ENCODE data around the gene SPRED2. TPM values are rescaled to one million over a fixed set of nuclear protein-coding genes. Genes with fewer than 3 reads are reported as not detected.
A peak's percentile ranks its signal among the peaks of the same experiment; 100 is the strongest.

SPRED2 gene
- polyA plus RNA-seq, 2 of the 4 experiments (the other 2 are of a cell fraction) = 20.6 to 29.3 TPM

GRCh38 chr2:65296971-65297370, 135.4 kb downstream of the SPRED2 start:
- Histone ChIP-seq H3K4me2 (no peak overlapping the region), H3K4me1 (peaks cover 32% of the 10 kb centered on the region), H3K27ac (no peak overlapping the region), H3K9me3 (no peaks in the 10 kb centered on the region), H3K4me3 (no peak overlapping the region)
- no peak for TF ChIP-seq HOXB5 (CRISPR knock-in tag; IDR thresholded peaks at IDR 0.05)
- TF ChIP-seq KDM1A (IDR thresholded peaks at IDR 0.05; ENCODE audit: low read depth) = peak; percentile 78; the same call in 1 of the 2 replicates
- FAIRE-seq (no peak), ATAC-seq (no peak), DNase-seq (ENCODE audit: low read depth in 1 of 2, low spot score in 1 of 2) (no peak)
- ChIA-PET POLR2A (no interaction called here), CTCF (interaction anchor here (0.9 to 4.3 kb wide), 6 partner anchors 14 to 279 kb away, joined by 3 to 21 read pairs (median 6); no protein-coding TSS in a partner anchor)
- 91% methylated on average over 7 of the region's 7 CpGs for WGBS (ENCODE audit: missing lambda C conversion rate)

GRCh38 chr2:65294701-65295100, 137.7 kb downstream of the SPRED2 start:
- DNase-seq (ENCODE audit: low read depth in 1 of 2, low spot score in 1 of 2) (no peak), ATAC-seq (no peak), FAIRE-seq (no peak)
- CTCF ChIA-PET = interaction anchor here (1.0 to 2.8 kb wide), 3 partner anchors 14 to 260 kb away, joined by 4 to 14 read pairs (median 6); no protein-coding TSS in a partner anchor
- TF ChIP-seq CBX2 (IDR thresholded peaks at IDR 0.05; ENCODE audit: borderline replicate concordance, low read depth) = no peak
- no peak for TF ChIP-seq NR3C1 (IDR thresholded peaks at IDR 0.05)
- no peak for TF ChIP-seq HOXA7 (CRISPR knock-in tag; IDR thresholded peaks at IDR 0.05)
- TF ChIP-seq KDM5A (IDR thresholded peaks at IDR 0.05) = no peak
- TF ChIP-seq PHF8 (IDR thresholded peaks at IDR 0.05; ENCODE audit: borderline replicate concordance, low read depth) = no peak
- TF ChIP-seq RFX5 (IDR thresholded peaks at IDR 0.05) = no peak
- TF ChIP-seq ATOH8 (CRISPR knock-in tag; IDR thresholded peaks at IDR 0.05; ENCODE audit: low read depth) = no peak
- no peak for TF ChIP-seq REST (IDR thresholded peaks at IDR 0.05)
- no peak for TF ChIP-seq BCL3 (IDR thresholded peaks at IDR 0.05)
- no peak for TF ChIP-seq CTCF (IDR thresholded peaks at IDR 0.05)
- TF ChIP-seq EP300 (IDR thresholded peaks at IDR 0.05) = no peak
- TF ChIP-seq TP53 (CRISPR knock-in tag; IDR thresholded peaks at IDR 0.05) = no peak
- no peak for TF ChIP-seq ZNF302 (CRISPR knock-in tag; IDR thresholded peaks at IDR 0.05)
- TF ChIP-seq RCOR1 (IDR thresholded peaks at IDR 0.05; ENCODE audit: low read depth, low read length) = no peak
- no peak for TF ChIP-seq ESRRA (IDR thresholded peaks at IDR 0.05; ENCODE audit: borderline replicate concordance, low read length)
- no peak for TF ChIP-seq JUNB (IDR thresholded peaks at IDR 0.05)
- no peak for TF ChIP-seq RARB (CRISPR knock-in tag; IDR thresholded peaks at IDR 0.05)
- TF ChIP-seq FOXS1 (CRISPR knock-in tag; IDR thresholded peaks at IDR 0.05) = no peak
- Histone ChIP-seq H3K4me3 (no peak overlapping the region), H3K4me2 (no peak overlapping the region), H3K4me1 (peaks cover 9% of the 10 kb centered on the region), H3K27ac (no peak overlapping the region), H3K9me3 (no peaks in the 10 kb centered on the region)
- POLR2A ChIA-PET = no interaction called here
- WGBS (ENCODE audit: missing lambda C conversion rate) = 79% methylated on average over 6 of the region's 6 CpGs
